PC-9 (cell line): ENCODE results near the gene EXOSC7. TPM values are rescaled to one million over a fixed set of nuclear protein-coding genes. Genes with fewer than 3 reads are reported as not detected.

ENCODE experiments used
- BruUV-seq: library from RNA; stranded (reverse); fragments of 400-500 nt; replicated peaks from 2 replicates; lab custom pipeline; 2021; lab: Mats Ljungman, UMichigan
- CTCF ChIA-PET: fragments of 300-600 bp; sonication (Branson Sonifier 250); formaldehyde crosslinking; loops from one replicate; lab custom pipeline; 2022; ENCODE audit warnings: antibody characterized with exemption; lab: Charles Lee
- POLR2A ChIA-PET: fragments of 300-600 bp; sonication (Branson Sonifier 250); formaldehyde crosslinking; loops from one replicate; lab custom pipeline; 2022; ENCODE audit warnings: antibody characterized with exemption; ENCODE audit not compliant: unreplicated experiment; lab: Charles Lee
- DNase-seq, 2 experiments: peaks; one replicate each; pipeline versions ENCODE4 v3.0.0 to v3.0.0-alpha.2; 2015 to 2022; ENCODE audit warnings: mixed read lengths in 1 of 2
- H2AFZ ChIP-seq: fragments of 200-600 bp; sonication (generic); 2 replicates; pipeline ENCODE4 v1.8.1; 2017; ENCODE audit warnings: antibody characterized with exemption
- H3F3A ChIP-seq: fragments of 200-600 bp; sonication (generic); 2 replicates; pipeline ENCODE4 v1.8.1; 2017; ENCODE audit warnings: antibody characterized with exemption, mild to moderate bottlenecking, low read depth; ENCODE audit not compliant: insufficient read depth
- H3K27ac ChIP-seq: fragments of 200-600 bp; sonication (generic); 2 replicates; pipeline ENCODE4 v1.6.1; 2016; ENCODE audit warnings: mixed run types
- H3K27me3 ChIP-seq: fragments of 200-600 bp; sonication (generic); 2 replicates; pipeline ENCODE4 v1.6.1; 2016; ENCODE audit warnings: low read depth, mixed run types; ENCODE audit not compliant: insufficient read depth
- H3K36me3 ChIP-seq: fragments of 200-600 bp; sonication (generic); 2 replicates; pipeline ENCODE4 v1.6.1; 2016; ENCODE audit warnings: low read depth, mixed run types
- H3K4me1 ChIP-seq: fragments of 200-600 bp; sonication (generic); replicated peaks from 2 replicates; pipeline ENCODE4 v1.6.1; 2016; ENCODE audit warnings: mixed run types; ENCODE audit not compliant: insufficient read depth
- H3K4me2 ChIP-seq: fragments of 200-600 bp; sonication (generic); 2 replicates; pipeline ENCODE4 v1.6.1; 2017; ENCODE audit warnings: mixed run types
- H3K4me3 ChIP-seq: fragments of 200-600 bp; sonication (generic); 2 replicates; pipeline ENCODE4 v1.6.1; 2016; ENCODE audit warnings: mixed run types
- H3K79me2 ChIP-seq: fragments of 200-600 bp; sonication (generic); 2 replicates; pipeline ENCODE4 v1.6.1; 2017; ENCODE audit warnings: low read depth, mixed run types
- H3K9me2 ChIP-seq: fragments of 200-600 bp; sonication (generic); 2 replicates; pipeline ENCODE4 v1.8.1; 2017; ENCODE audit warnings: mild to moderate bottlenecking; ENCODE audit not compliant: insufficient read depth
- H3K9me3 ChIP-seq: fragments of 200-600 bp; sonication (generic); 2 replicates; pipeline ENCODE4 v1.8.1; 2016; ENCODE audit warnings: low read depth; ENCODE audit not compliant: insufficient read depth
- H4K20me1 ChIP-seq: fragments of 200-600 bp; sonication (generic); 2 replicates; pipeline ENCODE4 v1.8.1; 2017; ENCODE audit not compliant: insufficient read depth
- CTCF ChIP-seq: fragments of 200-600 bp; sonication (generic); conservative IDR thresholded peaks from 2 replicates; pipeline ENCODE4 v1.6.1; 2017; ENCODE audit warnings: mixed run types, antibody characterized with exemption, mild to moderate bottlenecking, moderate library complexity
- EZH2 ChIP-seq: fragments of 200-600 bp; sonication (generic); IDR thresholded peaks from 2 replicates; pipeline ENCODE4 v1.8.0; 2017; ENCODE audit warnings: antibody characterized with exemption, low read depth
- intact Hi-C: fragments of 100-400 bp; cut with micrococcal nuclease; formaldehyde crosslinking; loops from one replicate; pipeline ENCODE4 v1.10.0; 2022; ENCODE audit not compliant: unreplicated experiment
- total RNA-seq: library from RNA; stranded (reverse); gene quantifications from 2 replicates; pipeline ENCODE4 v1.2.3, GENCODE V29; 2021

Gene EXOSC7
- total RNA-seq, 1 experiment from 2014 or later, result 56.2 TPM

GRCh38 chr3:45034612-45035252, 58.7 kb downstream of the EXOSC7 start:
- peak in 1 of 2 experiments; percentile 17 for DNase-seq
- Histone ChIP-seq H3K36me3 (no peaks in the 10 kb centered on the region), H3K4me3 (no peak overlapping the region), H4K20me1 (no peaks in the 10 kb centered on the region), H3F3A (peaks cover 4% of the 10 kb centered on the region), H3K79me2 (no peaks in the 10 kb centered on the region), H3K9me2 (no peaks in the 10 kb centered on the region), H3K9me3 (no peaks in the 10 kb centered on the region), H2AFZ (no peak overlapping the region), H3K4me2 (no peak overlapping the region), H3K27ac (no peak overlapping the region), H3K4me1 (peaks cover 7% of the 10 kb centered on the region), H3K27me3 (no peaks in the 10 kb centered on the region)
- ChIA-PET CTCF (no interaction called here), POLR2A (interaction anchor here (0.5 kb wide), 1 partner anchor 617 kb away, joined by 4 read pairs; no protein-coding TSS in a partner anchor)
- no TSS peak for BruUV-seq
- TF ChIP-seq EZH2, result no peak
- no peak for TF ChIP-seq CTCF
- intact Hi-C loops, result loop anchor here (5.0 to 10.0 kb wide), 6 partner anchors 117 to 1340 kb away; partner anchors contain the start of genes CCR5, LIMD1 and SACM1L

GRCh38 chr3:45035441-45036301, 59.6 kb downstream of the EXOSC7 start:
- H3K4me2 ChIP-seq, result no peak overlapping the region
- no peaks in the 10 kb centered on the region for H3K9me2 ChIP-seq
- peaks cover 8% of the 10 kb centered on the region for H3F3A ChIP-seq
- CTCF ChIA-PET, result interaction anchor here (0.7 kb wide), 1 partner anchor 40 kb away, joined by 10 read pairs; no protein-coding TSS in a partner anchor
- no peak overlapping the region for H2AFZ ChIP-seq
- H3K4me3 ChIP-seq, result no peak overlapping the region
- no peaks in the 10 kb centered on the region for H3K27me3 ChIP-seq
- H3K27ac ChIP-seq, result no peak overlapping the region
- no peaks in the 10 kb centered on the region for H4K20me1 ChIP-seq
- no TSS peak for BruUV-seq
- POLR2A ChIA-PET, result interaction anchor here (0.5 to 0.6 kb wide), 2 partner anchors 434 to 616 kb away, joined by 4 to 5 read pairs; no protein-coding TSS in a partner anchor
- TF ChIP-seq EZH2 (no peak), CTCF (no peak)
- intact Hi-C loops, result loop anchor here (2.0 to 10.0 kb wide), 7 partner anchors 118 to 1339 kb away; partner anchors contain the start of genes CCR5, LIMD1 and SACM1L
- H3K79me2 ChIP-seq, result no peaks in the 10 kb centered on the region
- H3K4me1 ChIP-seq, result peaks cover 12% of the 10 kb centered on the region
- no peaks in the 10 kb centered on the region for H3K9me3 ChIP-seq
- no peaks in the 10 kb centered on the region for H3K36me3 ChIP-seq
- DNase-seq, result no peak
